ENCODE results near the gene DGAT2L6. TPM values are rescaled to one million over a fixed set of nuclear protein-coding genes. Genes with fewer than 3 reads are reported as not detected.

Gene DGAT2L6
- total RNA-seq (not detected), polyA plus RNA-seq (not detected)

GRCh38 chrX:70176938-70177533 is at the start of gene DGAT2L6:
DGAT2L6 (plus strand) TSS chrX:70177483; CDS start chrX:70177583, 100 bp downstream.
- FAIRE-seq (no peak), ATAC-seq (no peak), DNase-seq (no peak)
- H3K27me3 ChIP-seq: peaks cover 0 to 9% (median 0%) of the 10 kb centered on the region in 4 donors
- no peak for TF ChIP-seq CTCF (IDR thresholded peaks at IDR 0.05)
- H3K9me3 ChIP-seq: no peaks in the 10 kb centered on the region
- H3K4me1 ChIP-seq: no peaks in the 10 kb centered on the region
- H3K4me3 ChIP-seq: no peak within 1 kb of the TSS
- H3K36me3 ChIP-seq: no peaks in the 10 kb centered on the region
- no peak within 1 kb of the TSS for H3K27ac ChIP-seq
- intact Hi-C loops (cut with DNase I): no loop called here
- 55 to 65% methylated on average over 7 of the region's 7 CpGs for WGBS, 2 donors

- DNase-seq: no peak
- Histone ChIP-seq H3K4me3 (no peak overlapping the region), H3K27ac (no peak overlapping the region), H3K27me3 (peaks cover 0 to 6% (median 0%) of the 10 kb centered on the region in 4 donors), H3K9me3 (no peaks in the 10 kb centered on the region), H3K4me1 (no peaks in the 10 kb centered on the region), H3K36me3 (no peaks in the 10 kb centered on the region)
- no peak for TF ChIP-seq CTCF (IDR thresholded peaks at IDR 0.05)
- ATAC-seq: no peak
- WGBS, 2 donors: 54 to 59% methylated on average over 9 of the region's 9 CpGs
- intact Hi-C loops (cut with DNase I): no loop called here
- FAIRE-seq: no peak
Observed at GRCh38 chrX:70128071-70128470, 49.2 kb upstream of the DGAT2L6 start.

- no peak for TF ChIP-seq CTCF (IDR thresholded peaks at IDR 0.05)
- 20 to 33% methylated on average over 1 of the region's 1 CpG for WGBS, 2 donors
- ATAC-seq: no peak
Observed at GRCh38 chrX:70129816-70130215, 47.5 kb upstream of the DGAT2L6 start.

GRCh38 chrX:70132224-70132623 is 45.1 kb upstream of the DGAT2L6 start:
- WGBS, 2 donors: 26 to 46% methylated on average over 4 of the region's 4 CpGs
- Histone ChIP-seq H3K9me3 (no peaks in the 10 kb centered on the region), H3K27me3 (peaks cover 0 to 10% (median 0%) of the 10 kb centered on the region in 4 donors), H3K4me3 (no peak overlapping the region), H3K36me3 (no peaks in the 10 kb centered on the region), H3K4me1 (peaks cover 0 to 8% (median 0%) of the 10 kb centered on the region in 3 donors), H3K27ac (no peak overlapping the region)
- ATAC-seq (no peak), DNase-seq (no peak), FAIRE-seq (no peak)
- intact Hi-C loops (cut with DNase I): no loop called here
- TF ChIP-seq CTCF (IDR thresholded peaks at IDR 0.05): no peak

More at GRCh38 chrX:70129816-70130215, 47.5 kb upstream of the DGAT2L6 start:
- Histone ChIP-seq H3K27me3 (peaks cover 0 to 6% (median 0%) of the 10 kb centered on the region in 4 donors), H3K9me3 (no peaks in the 10 kb centered on the region), H3K4me3 (no peak overlapping the region), H3K4me1 (peaks cover 0 to 2% (median 0%) of the 10 kb centered on the region in 3 donors), H3K36me3 (no peaks in the 10 kb centered on the region), H3K27ac (no peak overlapping the region)
- DNase-seq (no peak), FAIRE-seq (no peak)
- intact Hi-C loops (cut with DNase I): no loop called here

GRCh38 chrX:70132877-70133302 is 44.4 kb upstream of the DGAT2L6 start:
- H3K27ac ChIP-seq: peak overlapping the region in 3 of 4 donors; percentile 79 to 87 (median 84)

More at GRCh38 chrX:70132877-70133302, 44.4 kb upstream of the DGAT2L6 start:
- ATAC-seq (peak; percentile 3 to 59 (median 24)), DNase-seq (no peak), FAIRE-seq (no peak)
- H3K9me3 ChIP-seq: no peaks in the 10 kb centered on the region
- no peaks in the 10 kb centered on the region for H3K36me3 ChIP-seq
- peak overlapping the region; percentile 47 to 66 (median 52) for H3K4me3 ChIP-seq
- H3K27me3 ChIP-seq: peaks cover 0 to 10% (median 0%) of the 10 kb centered on the region in 4 donors
- intact Hi-C loops (cut with DNase I): no loop called here
- H3K4me1 ChIP-seq: peaks cover 0 to 8% (median 0%) of the 10 kb centered on the region in 3 donors
- no peak for TF ChIP-seq CTCF (IDR thresholded peaks at IDR 0.05)
- 0 to 24% methylated on average over 8 of the region's 8 CpGs for WGBS, 2 donors
